ENCODE measurements around the gene CREBBP. TPM values are rescaled to one million over a fixed set of nuclear protein-coding genes. Genes with fewer than 3 reads are reported as not detected.

Gene CREBBP
- total RNA-seq, 1 donor from 2014 or later: 11.3 TPM

- no peak for TF ChIP-seq CTCF (conservative IDR thresholded peaks at IDR 0.05; ENCODE audit: low read depth, low read length)
- H3K4me3 ChIP-seq (ENCODE audit: low read depth, low read length): no peak overlapping the region
- no peak for DNase-seq (ENCODE audit: low read depth)
Measured at GRCh38 chr16:3846087-3846486, 34.4 kb downstream of the CREBBP start.

- TF ChIP-seq CTCF (conservative IDR thresholded peaks at IDR 0.05; ENCODE audit: low read depth, low read length): no peak
- H3K4me3 ChIP-seq (ENCODE audit: low read depth, low read length): no peak overlapping the region
- no peak for DNase-seq (ENCODE audit: low read depth)
Measured at GRCh38 chr16:3842994-3843393, 37.5 kb downstream of the CREBBP start.

DNA sequence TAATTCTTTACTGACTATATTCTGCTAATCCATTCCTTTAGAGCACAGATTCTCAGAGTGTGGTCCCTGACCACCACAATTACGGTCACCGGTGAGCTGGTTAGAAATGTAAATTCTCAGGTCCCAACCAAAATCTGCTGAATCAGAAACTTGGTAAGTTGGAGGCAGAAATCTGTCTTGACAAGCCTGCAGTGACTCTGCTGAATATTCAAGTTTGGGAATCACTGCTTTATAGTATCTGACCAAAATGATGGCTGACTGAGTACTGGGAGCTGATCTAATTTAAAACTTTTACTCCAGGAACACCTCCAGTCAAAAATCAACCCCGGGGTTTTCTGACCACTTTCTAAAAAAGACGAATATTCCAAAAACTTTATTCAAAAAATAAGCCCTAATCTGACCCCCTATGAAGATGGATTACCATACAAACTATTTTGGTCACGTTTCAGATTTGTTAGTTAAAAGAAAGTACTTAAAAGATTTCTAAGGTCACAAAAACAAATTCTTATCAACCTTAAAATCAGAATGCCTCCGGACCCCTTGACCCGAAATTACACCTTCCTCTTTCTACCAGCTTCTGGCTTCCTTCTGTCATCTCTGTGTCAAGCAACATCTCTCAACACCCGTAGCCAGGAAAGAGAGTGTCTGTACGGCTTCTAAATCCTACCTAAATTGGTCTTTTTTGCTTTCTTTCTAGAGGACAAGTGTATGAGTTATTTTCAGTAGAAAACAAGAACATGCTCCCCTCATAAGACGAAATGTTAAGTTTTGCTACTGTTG, 38.6 kb downstream of the CREBBP start:
- DNase-seq (ENCODE audit: low read depth): no peak
- no peak for TF ChIP-seq CTCF (conservative IDR thresholded peaks at IDR 0.05; ENCODE audit: low read depth, low read length)

DNA sequence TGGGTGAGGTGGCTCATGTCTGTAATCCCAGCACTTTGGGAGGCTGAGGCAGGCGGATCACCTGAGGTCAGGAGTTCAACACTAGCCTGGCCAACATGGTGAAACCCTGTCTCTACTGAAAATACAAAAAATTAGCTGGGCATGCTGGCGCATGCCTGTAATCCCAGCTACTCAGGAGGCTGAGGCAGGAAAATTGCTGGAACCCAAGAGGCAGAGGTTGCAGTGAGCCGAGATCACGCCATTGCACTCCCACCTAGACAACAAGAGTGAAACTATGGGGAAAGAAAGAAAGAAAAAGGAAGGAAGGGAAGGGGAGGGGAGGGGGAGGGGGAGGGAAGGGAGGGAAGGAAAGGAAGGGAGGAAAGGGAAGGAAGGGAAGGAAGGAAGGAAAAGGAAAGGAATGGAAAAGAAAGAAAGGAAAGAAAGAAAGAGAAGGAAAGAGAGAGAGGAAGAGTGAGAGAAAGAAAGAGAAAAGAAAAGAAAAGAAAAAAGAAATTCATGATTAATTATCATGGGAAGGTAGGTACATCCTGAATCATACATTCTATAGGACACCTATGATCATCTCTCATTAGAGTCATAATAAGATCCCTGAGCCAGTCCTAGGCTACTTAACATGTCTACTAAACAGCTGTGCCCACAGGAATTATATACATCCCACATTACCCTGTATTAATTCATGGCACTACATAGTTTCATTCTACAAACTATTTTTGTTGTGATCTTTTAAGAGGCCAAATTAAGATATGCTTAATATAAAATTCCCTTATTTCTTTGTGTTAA, 40.9 kb downstream of the CREBBP start:
- no peak for TF ChIP-seq CTCF (conservative IDR thresholded peaks at IDR 0.05; ENCODE audit: low read depth, low read length)
- DNase-seq (ENCODE audit: low read depth): no peak
- H3K4me3 ChIP-seq (ENCODE audit: low read depth, low read length): no peak overlapping the region

More for the DNA sequence above, 38.6 kb downstream of the CREBBP start:
- no peak overlapping the region for H3K4me3 ChIP-seq (ENCODE audit: low read depth, low read length)

DNA sequence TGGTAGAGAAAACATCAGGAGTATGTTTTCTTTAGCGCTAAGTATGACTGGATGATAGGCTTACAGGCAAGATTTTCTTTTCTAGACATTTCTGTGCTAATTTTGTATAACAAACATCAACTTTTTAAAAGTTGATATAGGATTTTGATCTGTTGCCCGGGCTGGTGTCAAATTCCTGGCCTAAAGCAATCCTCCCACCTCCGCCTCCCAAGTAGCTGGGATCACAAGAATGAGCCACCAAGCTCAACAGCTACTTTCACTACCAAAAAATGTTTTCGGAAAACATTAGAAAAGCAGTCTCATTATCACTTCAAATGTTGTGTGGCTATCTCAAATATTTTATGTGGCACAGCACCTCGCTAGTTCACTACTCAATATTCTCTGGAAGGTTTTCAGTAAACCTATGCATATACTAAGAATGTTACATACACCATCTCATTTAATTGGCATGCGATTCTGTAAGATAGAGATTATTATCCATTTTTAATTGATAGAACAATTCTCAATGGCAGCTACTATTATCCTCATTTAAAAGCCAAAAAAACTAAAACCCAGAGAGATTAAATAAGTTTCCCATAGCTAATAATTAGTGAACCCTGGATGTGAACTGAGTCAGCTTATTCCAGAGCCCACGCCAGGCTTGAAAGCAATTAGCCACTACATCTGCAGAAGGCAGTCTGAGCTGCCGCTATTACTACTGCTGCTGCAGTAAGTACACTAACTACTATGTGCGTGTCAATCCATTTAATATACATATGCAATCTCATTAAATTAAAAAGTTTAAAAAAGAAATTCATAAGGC, 41.7 kb downstream of the CREBBP start:
- no peak for TF ChIP-seq CTCF (conservative IDR thresholded peaks at IDR 0.05; ENCODE audit: low read depth, low read length)
- no peak overlapping the region for H3K4me3 ChIP-seq (ENCODE audit: low read depth, low read length)
- DNase-seq (ENCODE audit: low read depth): no peak

GRCh38 chr16:3837851-3838586, 42.5 kb downstream of the CREBBP start:
- no peak for TF ChIP-seq CTCF (conservative IDR thresholded peaks at IDR 0.05; ENCODE audit: low read depth, low read length)
- no peak for DNase-seq (ENCODE audit: low read depth)
- H3K4me3 ChIP-seq (ENCODE audit: low read depth, low read length): no peak overlapping the region
